CD4-positive, alpha-beta T cell treated with Interleukin-15 for 1 hour (primary cell): Measurements from ENCODE around the gene MARCHF2.
"Not testable (repeated sequence)": the region's sequence is repeated elsewhere in the genome, so short reads cannot be mapped to it uniquely, and the experiment has no call there.

Experiments used
- DNase-seq: peaks from one replicate; pipeline ENCODE4 v3.0.0-alpha.2; 2020

MARCHF2 gene

DNA sequence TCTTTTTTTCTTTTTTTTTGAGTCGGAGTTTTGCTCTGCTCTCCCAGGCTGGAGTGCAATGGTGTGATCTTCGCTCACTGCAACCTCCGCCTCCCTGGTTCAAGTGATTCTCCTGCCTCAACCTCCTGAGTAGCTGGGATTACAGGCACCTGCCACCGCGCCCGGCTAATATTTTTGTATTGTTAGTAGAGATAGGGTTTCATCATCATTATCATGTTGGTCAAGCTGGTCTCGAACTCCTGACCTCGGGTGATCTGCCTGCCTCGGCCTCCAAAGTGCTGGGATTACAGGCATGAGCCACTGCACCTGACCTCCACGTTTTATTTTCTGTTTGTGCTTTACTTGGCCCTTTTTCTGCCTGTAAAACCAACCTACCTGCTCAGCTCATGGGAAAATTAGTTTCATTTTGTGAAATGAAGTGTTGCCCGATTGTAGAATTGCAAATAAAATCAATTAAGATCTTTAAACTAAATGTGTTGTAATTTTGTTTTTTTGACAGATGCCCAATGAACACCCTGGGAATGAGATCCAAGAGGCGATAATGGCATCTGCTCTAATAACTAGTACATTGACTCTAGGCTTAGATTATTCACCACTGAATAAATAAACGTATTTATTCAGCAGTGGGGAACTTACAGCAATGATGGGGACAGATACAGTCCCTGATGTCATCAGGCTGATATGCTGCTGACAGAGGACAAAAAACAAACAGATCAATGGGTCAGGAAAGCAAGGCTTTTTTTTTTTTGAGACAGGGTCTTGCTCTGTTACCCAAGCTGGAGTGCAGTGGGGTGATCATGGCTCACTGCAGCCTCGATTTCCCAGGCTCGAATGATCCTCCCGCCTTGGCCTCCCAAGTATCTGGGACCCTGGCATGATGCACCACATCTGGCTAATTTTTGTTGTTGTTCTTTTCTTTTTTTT, 25.2 kb upstream of the MARCHF2 start:
- DNase-seq, result no peak

DNA sequence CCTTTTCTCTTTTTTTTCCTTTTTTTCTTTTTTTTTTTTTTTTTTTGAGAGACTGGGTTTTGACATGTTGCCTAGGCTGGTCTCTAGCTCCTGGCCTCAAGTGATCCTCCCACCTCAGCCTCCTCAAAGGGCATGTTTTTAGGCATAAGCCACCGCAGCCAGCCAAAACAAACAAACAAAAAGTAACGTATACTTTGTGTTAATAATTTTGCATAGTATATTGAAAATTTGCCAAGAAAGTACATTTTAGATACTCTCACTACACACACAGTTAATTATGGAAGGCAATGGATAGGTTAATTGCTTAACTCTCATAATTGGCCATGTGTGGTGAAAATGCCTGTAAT, 24.5 kb upstream of the MARCHF2 start:
- no peak for DNase-seq

DNA sequence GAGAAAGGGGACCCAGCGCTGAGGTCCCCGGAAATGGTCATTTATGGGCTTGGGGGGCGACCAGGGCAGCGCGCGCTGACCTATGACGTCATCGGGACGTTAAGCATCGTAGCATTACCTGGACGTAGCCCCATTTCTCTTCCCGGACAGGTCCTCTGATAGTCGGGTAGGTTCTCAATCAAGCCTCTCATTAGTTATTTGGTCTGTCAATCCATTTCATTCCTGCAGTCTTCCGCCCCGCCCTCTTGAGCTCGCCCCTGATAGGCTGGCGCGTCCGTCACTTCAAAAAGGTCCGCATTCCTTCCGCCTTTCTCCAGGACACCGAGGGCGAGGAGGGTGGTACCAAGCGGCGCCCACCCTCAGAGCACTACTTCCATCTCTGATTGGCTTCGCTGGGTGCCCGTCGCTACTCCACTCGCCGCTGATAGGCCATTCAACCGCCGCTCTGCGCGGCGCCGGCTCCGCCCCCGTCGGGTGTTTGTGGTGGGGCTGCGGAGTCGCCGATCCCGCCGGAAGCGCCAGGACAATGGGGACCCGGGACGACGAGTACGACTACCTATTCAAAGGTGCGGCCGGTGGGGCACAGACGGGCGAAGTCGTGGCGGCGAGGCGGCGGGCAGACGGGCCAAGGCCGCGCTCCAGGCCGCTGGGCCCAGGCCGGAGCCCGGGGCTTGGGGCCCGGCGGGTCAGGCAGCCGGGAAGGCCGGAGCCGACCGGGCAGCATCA, 23.1 kb upstream of the MARCHF2 start, which contains the start of gene RAB11B:
RAB11B (plus strand) TSS at position 470 of the 726 bp plus-strand sequence; CDS start at position 527, 57 bp downstream.
- peak; percentile 100 for DNase-seq

DNA sequence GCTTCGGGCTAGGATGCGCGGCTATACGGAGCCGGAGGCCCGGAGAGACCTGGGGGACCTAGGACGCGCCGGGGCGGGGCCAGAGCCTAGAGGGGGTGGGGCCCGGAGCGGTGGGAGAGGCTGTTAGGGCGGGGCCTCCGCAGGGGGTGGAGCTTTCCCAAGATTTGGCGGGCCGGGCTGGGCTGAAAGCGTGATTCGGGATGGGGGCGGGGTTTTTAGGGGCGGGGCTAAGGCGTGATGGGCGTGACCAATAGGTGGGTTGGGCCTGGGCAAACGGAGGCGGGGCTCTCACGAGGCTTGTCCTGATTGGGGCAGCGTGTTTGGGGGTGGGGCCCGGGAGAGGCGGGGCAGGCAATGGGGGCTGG, 22.5 kb upstream of the MARCHF2 start:
- DNase-seq, result peak; percentile 91

DNA sequence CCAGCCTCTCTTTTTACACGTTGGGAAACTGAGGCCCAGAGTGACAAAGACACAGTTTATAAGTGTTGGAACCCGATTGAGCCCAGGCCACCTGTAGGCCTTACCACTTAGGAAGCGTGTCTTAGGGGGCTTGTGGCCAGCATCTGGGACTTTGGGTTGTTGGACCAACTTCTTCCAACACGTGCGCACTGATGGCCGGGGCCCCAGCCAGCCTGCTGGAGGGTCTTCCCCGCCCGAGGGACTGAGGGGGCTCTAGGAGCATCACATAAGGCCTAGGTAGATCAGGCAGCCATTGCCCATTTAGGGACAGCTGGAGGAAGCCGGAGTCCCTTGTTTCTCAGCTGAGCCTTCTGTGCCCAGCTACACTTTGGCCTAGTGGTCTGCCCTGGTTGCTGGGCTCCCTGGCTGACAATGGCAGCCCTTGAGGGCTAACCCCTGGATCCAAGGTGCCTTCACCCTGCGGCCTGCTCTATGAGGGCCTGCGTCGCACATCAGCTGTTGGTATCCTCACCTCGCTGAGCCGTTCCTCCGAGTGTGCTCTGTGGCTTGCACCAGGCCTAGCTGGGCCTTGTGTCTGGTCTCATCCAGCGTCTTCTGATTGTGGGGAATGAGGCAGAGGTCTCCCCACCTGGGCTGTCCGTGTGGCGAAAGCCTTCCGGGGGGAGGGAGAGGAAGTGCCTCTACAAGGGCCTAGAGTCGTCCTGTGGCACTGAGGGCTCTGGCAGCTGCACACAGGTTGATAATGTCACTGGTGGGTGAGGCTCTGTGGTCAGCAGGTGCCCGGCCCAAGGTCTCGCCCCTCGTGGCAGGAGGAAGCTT, 21.7 kb upstream of the MARCHF2 start:
- no peak for DNase-seq

DNA sequence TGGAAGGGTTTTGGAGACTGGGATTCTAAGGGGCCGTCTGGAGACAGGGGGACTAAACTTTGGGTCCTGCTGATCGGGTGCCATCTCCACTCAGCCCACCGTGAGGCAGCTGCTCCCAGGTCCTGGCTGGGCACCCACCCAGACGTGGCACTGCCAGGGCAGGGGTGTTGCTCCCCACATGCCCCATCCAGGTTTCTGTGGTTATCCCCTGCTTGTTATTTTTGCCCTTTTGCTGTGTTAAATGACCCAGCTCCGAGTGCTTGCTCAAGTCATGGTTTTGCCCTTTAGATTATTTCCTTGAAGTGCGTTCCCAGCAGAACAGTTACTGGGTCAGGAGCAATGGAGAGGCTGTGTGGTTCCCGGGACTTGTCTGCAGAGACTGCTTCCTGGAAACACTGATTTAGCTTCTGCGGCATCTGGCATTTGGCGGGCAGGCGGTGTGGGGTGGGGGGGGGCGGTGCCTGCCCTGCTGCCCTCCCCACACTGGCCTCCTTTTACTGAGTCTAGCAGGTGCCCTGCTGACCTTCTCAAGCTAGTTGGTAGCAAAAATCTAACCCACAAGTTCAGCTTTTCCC, 21.0 kb upstream of the MARCHF2 start:
- no peak for DNase-seq

DNA sequence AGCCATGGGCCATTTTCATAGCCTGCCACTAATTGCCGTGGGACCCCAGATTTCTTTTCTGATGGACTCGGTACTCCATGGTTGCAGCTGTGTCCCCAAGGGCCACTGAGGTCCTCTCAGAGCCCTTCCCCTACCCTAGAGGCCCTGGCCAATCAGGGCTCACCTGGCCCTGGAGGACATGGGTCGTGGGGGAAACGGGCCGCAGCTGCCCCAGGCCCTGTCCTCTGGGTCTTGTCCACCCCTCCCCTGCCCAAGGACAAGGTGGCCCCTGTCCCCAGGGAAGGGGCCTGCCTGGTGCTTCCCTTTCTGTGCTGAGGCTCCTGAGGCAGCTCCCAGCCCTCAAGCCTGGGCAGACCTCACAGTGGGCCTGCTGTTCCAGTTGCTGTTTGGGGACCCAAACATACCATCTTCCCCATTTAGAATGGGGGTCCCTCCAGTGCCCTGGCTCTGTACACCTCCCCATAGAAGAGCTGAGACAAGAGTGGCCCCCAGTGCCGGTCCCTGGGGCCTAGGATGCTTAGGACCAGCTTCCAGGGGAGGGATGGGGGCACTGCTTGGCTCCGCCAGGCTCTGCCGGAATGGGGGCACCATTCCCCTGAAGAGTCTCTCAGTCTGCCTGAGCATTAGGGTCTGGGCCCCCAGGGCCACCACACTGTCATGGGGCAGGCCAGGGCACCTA, 19.8 kb upstream of the MARCHF2 start:
- no peak for DNase-seq

DNA sequence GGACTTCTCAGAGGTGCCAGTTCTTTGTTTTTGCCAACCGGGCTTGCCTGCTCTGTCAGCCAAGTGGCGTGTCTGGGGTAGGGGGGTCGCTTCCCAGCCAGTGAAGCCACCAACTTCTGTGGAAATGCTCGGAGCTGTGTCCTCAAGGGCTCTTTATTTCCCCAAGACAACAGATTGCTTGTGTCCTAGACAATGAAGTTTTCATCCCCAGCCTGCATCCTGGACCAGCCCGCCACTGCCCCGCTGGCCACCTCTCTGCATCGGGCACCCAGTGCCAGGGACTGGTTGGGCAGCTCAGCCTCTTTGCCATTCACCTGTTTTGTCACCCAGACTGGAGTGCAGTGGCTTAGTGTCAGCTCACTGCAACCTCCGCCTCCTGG, 19.2 kb upstream of the MARCHF2 start:
- no peak for DNase-seq

DNA sequence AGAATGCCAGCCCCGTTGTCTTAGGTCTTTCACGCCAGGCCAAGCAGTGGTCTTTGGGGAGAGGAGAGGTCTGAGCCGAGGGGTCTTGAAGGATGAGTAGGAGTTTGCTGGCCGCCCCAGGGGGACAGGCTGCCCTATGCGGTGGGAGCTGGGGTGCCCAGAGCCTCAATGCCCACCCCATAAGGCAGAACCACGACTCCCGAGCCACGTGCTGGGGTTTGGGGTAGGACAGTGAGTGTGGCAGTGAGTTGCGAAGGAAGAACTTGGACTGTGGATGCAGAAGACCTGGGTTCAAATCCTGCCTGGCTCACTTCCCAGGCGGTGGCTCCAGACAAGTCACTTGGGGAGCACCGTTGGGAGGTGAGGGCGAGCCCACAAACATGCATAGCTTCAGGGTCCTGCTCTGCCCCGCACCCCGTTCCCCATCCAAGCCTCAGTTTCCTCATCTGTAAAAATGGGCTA, 17.5 kb upstream of the MARCHF2 start:
- no peak for DNase-seq

DNA sequence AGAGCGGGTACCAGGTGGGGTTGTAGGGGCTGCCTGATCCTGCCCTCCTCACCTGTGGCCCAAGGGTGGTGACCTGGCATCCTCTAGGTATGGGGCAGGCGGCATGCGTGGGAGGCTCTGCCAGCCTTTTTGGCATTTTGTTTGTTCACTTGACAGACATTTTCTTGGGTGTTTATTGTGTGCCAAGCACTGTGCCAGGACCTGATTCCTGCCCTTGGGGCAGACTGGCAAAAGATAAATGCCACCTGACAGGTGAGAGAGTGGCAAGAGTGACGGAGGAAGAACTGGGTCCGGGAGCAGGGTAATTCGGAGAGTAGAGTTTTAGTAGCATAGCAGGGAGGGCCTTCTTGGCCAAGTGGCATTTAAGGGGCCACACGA, 16.9 kb upstream of the MARCHF2 start:
- no peak for DNase-seq

DNA sequence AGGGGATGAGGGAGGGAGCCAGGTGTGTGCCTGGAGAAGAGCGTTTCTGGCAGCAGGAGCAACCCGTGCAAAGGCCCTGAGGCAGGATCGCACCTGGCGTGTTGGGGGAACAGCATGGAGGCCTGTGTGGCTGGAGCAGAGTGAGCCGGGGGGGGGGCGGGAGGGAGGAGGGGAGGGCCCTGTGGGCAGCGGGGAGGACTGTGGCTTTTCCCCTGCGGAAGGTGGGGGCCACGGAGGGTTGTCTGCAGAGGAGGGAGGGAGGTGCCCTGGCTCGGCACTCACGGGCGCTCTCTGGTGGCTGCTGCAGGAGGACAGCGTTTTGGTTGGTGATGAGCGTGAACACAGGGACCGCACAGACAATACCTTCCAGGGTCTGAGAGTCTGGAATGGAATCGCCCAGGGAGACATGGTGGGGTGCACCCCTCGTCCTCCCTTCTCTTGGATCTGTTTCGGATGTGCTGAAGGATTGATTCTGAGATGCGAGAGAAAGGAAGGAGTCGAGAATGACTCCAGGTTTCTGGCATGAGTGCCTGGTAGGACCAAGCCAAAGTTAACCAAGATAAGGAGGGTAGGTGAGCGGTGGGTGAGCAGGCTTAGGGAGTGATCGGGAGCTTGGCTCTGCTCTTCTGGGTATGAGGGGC, 16.4 kb upstream of the MARCHF2 start:
- DNase-seq, result peak; percentile 79

DNA sequence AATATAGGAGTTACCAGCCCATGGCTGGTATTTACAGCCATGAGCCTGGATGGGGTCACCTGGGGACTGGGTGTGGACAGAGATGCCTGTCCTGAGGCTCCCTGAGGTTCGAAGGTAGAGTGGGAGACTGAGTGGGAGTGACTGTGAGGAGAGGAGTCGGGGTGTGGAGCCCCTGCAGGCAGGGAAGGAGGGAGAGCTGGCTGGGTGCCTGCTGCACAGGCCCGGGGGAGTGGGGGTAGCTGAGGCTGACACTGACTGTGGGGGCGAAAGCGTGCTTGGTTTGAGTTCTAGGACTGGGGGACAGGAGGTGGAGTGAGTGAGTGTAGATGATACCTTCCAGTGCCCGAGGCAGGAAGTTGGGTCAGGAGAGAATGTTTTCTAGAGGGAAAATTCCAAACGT, 15.8 kb upstream of the MARCHF2 start:
- DNase-seq, result no peak

DNA sequence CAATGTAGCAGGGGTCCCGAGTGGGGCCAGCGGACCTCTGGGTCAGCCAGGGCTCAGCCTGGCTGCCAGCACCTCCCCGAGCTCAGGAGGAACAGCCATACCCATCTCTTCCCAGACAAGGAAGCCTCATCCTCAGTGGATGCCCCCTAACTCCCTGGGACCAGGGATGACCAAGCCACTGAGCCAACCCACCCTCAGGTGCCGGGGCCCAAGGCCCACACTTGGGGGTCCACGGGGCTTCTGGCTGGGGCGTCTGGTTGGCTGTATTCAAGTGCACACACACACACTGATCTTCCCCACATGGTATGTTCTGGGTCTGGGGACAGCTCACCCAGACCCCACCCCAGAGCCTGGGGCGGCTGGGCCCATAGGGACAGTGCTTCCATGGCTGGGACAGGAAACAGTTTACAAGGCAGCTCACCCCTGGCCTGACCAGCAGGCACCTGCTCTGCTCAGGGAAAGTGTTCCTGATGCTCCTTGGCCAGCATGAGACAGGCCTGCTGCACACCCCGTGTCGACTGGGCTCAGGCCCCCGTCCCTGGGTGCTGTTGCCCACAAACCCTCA, 15.3 kb upstream of the MARCHF2 start:
- DNase-seq, result no peak

DNA sequence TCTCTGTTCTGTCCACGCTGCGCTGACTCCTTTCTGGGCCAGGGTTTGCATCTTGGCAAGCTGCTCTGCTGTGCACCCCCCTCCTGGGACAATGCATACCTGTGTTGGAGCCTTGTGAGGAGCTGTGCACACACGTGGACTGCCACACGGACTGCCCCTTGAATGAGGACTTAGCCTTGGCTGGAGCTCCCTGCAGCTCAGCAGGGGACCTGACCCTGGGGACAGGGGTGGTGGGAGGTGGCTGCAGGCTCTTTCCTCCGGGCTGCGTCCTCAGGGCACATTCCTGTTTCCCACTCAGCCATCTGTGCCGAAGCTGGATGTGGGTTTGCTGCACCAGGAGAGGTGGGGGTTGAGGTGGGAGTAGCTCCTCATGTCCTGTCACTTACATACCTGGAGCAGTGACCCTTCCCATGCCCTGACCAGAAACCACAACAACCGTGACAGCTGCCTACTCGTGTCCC, 14.8 kb upstream of the MARCHF2 start:
- no peak for DNase-seq

DNA sequence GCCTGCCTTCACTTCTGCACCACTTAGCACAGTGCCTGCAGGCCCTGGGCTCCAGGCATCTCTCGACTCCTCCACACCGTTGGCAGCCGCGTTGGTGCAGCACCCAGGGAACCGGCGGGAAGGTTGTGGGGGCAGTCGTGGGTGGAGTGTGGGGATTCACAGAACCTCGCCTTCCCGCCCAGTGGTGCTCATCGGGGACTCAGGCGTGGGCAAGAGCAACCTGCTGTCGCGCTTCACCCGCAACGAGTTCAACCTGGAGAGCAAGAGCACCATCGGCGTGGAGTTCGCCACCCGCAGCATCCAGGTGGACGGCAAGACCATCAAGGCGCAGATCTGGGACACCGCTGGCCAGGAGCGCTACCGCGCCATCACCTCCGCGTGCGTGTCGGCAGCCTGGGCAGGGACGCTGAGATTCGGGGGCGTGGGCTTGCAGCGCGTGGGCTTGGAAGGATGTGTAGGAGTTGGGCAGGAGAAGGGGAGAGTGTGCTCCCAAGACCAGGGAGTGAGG, 13.4 kb upstream of the MARCHF2 start:
- DNase-seq, result no peak

DNA sequence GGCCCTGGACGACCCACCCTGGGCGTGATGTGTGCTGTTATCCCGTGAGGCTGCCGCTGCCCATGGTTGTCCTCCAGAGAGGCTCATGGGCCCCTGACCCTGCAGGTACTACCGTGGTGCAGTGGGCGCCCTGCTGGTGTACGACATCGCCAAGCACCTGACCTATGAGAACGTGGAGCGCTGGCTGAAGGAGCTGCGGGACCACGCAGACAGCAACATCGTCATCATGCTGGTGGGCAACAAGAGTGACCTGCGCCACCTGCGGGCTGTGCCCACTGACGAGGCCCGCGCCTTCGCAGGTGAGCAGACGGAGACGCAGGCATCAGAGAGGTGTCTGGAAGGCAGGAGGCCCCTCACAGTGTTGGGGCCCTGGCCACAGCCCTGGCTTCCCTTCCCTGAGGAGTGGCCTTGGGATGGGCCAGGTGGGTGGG, 11.1 kb upstream of the MARCHF2 start:
- no peak for DNase-seq

DNA sequence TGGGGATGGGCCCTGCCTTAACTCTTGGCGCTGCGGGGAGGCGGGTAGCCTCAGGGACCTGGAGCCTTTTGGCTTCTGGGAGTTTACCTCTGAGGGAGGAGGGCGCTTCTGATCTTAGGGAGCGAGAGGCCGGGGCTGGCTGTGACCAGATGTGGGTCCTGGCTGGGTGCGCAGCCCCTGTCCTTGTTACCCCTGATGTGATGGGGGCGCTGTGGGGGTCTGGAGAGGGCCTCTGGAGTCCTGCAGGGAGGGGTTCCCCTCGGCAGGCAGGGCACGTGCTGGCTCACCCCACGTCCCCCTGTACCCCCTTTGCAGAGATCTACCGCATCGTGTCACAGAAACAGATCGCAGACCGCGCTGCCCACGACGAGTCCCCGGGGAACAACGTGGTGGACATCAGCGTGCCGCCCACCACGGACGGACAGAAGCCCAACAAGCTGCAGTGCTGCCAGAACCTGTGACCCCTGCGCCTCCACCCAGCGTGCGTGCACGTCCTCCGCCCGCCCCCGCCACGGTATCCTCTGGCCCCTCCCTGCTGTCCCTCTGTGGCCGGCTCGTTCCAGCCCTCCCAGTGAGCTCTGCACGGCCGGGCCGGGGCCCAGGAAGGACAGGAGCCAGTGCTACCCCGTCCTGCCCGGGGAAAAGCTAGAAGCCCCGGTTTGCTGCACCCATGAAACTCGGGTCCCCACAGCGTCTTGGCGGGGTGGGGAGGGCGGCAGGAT, 9.8 kb upstream of the MARCHF2 start:
- DNase-seq, result no peak

DNA sequence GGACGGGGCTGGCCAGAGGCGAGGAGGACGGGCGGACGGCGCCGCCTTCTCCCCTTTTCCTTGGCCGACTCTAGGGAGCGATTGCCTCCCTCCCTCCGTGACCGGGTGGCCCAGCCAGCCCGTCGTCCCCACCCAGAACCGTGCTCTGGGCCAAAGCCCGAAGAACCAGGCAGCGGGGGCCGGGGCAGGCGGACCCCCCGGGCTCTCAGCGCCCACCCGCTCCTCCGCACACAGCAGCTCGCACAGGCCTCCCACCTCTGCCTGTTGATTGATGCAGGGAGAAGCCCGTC, 9.3 kb upstream of the MARCHF2 start:
- DNase-seq, result no peak

DNA sequence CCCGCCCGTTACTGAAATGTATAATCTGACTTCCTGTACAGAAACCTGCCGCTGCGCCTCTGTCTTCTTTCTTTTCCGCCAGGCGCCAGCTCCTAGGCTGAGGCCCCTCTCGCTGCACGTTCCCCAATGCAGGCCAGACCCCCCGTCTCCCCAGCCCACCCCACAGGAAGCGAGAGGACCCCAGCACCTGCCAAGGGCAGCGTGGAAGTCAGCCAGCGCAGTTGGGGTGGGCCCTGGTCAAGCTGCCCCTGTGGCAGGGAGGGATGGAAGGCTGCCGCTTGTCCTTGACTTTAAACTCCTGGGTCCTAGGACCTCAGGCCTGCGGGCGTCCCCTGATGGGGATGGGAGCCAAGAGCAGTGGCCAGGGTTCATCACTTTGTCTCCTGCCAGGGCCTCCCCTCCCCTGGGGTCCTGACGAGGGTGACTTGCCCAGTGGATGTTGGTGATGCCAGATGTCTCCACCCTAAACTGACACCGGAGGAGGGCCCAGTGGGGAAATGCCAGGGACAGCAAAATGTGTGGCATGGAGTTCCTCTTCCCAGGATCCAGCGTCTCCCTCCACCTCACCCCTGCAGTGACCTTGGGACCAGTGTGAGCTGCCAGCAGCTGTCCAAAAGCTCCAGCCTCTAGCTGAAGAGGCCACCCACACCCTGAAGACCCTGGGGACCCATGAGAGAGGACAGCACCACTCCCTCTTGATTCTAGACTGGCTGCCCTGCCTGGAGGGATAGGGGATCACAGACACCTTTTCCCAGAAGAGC, 8.5 kb upstream of the MARCHF2 start:
- no peak for DNase-seq

DNA sequence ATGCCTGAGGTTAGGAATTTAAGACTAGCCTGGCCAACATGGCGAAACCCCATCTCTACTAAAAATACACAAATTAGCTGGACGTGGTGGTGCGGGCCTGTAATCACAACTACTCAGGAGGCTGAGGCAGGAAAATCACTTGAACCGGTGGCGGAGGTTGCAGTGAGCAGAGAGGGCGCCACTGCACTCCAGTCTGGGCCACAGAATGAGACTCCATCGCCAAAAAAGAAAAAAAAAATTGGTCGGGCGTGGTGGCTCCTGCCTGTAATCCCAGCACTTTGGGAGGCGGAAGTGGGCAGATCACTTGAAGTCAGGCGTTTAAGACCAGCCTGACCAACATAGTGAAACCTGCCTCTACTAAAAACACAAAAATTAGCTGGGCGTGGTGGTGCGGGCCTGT, 2.4 kb upstream of the MARCHF2 start:
- not testable (repeated sequence) for DNase-seq
